Calu3 (cell line): ENCODE results near the gene MTR. TPM values are rescaled to one million over a fixed set of nuclear protein-coding genes. Genes with fewer than 3 reads are reported as not detected.

Experiments
- BruUV-seq: library from RNA; stranded (reverse); fragments of 400-500 nt; replicated peaks from 2 replicates; lab custom pipeline; 2021; lab: Mats Ljungman, UMichigan
- CTCF ChIA-PET: fragments of 300-600 bp; sonication (Branson Sonifier 250); formaldehyde crosslinking; loops from one replicate; lab custom pipeline; 2022; ENCODE audit warnings: antibody characterized with exemption; lab: Charles Lee
- DNase-seq: peaks from one replicate; pipeline ENCODE4 v3.0.0; 2022
- H3K27ac Mint-ChIP-seq: one replicate; pipeline ENCODE4 v1.8.0; 2022; ENCODE audit warnings: mixed read lengths; ENCODE audit not compliant: unreplicated experiment
- H3K27me3 Mint-ChIP-seq: one replicate; pipeline ENCODE4 v1.8.0; 2022; ENCODE audit warnings: mixed read lengths; ENCODE audit not compliant: unreplicated experiment
- H3K36me3 Mint-ChIP-seq: one replicate; pipeline ENCODE4 v1.8.0; 2022; ENCODE audit warnings: mild to moderate bottlenecking, moderate library complexity, mixed read lengths; ENCODE audit not compliant: insufficient read depth, unreplicated experiment
- H3K4me1 Mint-ChIP-seq: one replicate; pipeline ENCODE4 v1.8.0; 2022; ENCODE audit warnings: mild to moderate bottlenecking, low read depth, mixed read lengths; ENCODE audit not compliant: unreplicated experiment
- H3K4me3 Mint-ChIP-seq: one replicate; pipeline ENCODE4 v1.8.0; 2022; ENCODE audit warnings: mild to moderate bottlenecking, low read depth, moderate library complexity, mixed read lengths; ENCODE audit not compliant: unreplicated experiment
- H3K9me3 Mint-ChIP-seq: one replicate; pipeline ENCODE4 v1.8.0; 2022; ENCODE audit warnings: low read depth, mixed read lengths; ENCODE audit not compliant: unreplicated experiment
- CTCF ChIP-seq: fragments of 200-600 bp; IDR thresholded peaks from one replicate; pipeline ENCODE4 v1.8.0; 2022; ENCODE audit warnings: antibody characterized with exemption; ENCODE audit not compliant: unreplicated experiment
- intact Hi-C: fragments of 100-400 bp; cut with micrococcal nuclease; formaldehyde crosslinking; loops from one replicate; pipeline ENCODE4 v1.10.0; 2022; ENCODE audit not compliant: unreplicated experiment
- total RNA-seq: library from RNA; stranded (reverse); gene quantifications from 2 replicates; pipeline ENCODE4 v1.2.3, GENCODE V29; 2022

MTR gene
- total RNA-seq, 1 experiment from 2014 or later = 37.0 TPM

- intact Hi-C loops = no loop called here
- Mint-ChIP-seq H3K4me1 (no peaks in the 10 kb centered on the region), H3K27ac (no peak overlapping the region), H3K36me3 (no peaks in the 10 kb centered on the region), H3K4me3 (no peak overlapping the region), H3K9me3 (peaks cover 18% of the 10 kb centered on the region), H3K27me3 (no peaks in the 10 kb centered on the region)
- DNase-seq = no peak
- CTCF ChIA-PET = no interaction called here
- no peak for TF ChIP-seq CTCF
- BruUV-seq = no TSS peak
These were observed 157.3 kb downstream of the MTR start for GRCh38 chr1:236952246-236953003.

GRCh38 chr1:236953151-236953700 is 158.1 kb downstream of the MTR start:
- no TSS peak for BruUV-seq
- Mint-ChIP-seq H3K27me3 (no peaks in the 10 kb centered on the region), H3K4me3 (no peak overlapping the region), H3K27ac (no peak overlapping the region), H3K4me1 (no peaks in the 10 kb centered on the region), H3K9me3 (peaks cover 15% of the 10 kb centered on the region), H3K36me3 (no peaks in the 10 kb centered on the region)
- intact Hi-C loops = no loop called here
- no peak for TF ChIP-seq CTCF
- DNase-seq = no peak
- CTCF ChIA-PET = no interaction called here

Other genes starting within 250 kb of the MTR start
- 70.4 and 75.5 TPM in 2 replicates for gene HEATR1, start 190.8 kb upstream of the MTR start, total RNA-seq
- 0.54 TPM in 1 of 2 replicates, not detected in the other for gene ACTN2, start 108.8 kb upstream of the MTR start, total RNA-seq
- not detected in 2 replicates for gene MT1HL1, start 209.1 kb downstream of the MTR start, total RNA-seq
- 0.32 and 0.90 TPM in 2 replicates for gene RYR2, start 246.9 kb downstream of the MTR start, total RNA-seq